Peyer's patch (tissue), 4 donors: ENCODE results near the gene MICU2. TPM values are rescaled to one million over a fixed set of nuclear protein-coding genes. Genes with fewer than 3 reads are reported as not detected.
"Not testable (repeated sequence)": the region's sequence is repeated elsewhere in the genome, so short reads cannot be mapped to it uniquely, and the experiment has no call there.

Source experiments
- DNase-seq, 3 donors: peaks; one replicate each; pipeline ENCODE4 v3.0.0-alpha.2; 2017 to 2019
- H3K27ac ChIP-seq, 4 donors: fragments of 200-600 bp; sonication (generic); one replicate each; pipeline ENCODE4 v1.5.1; 2016 to 2019
- H3K27me3 ChIP-seq, 2 donors: fragments of 200-600 bp; sonication (generic); one replicate each; pipeline ENCODE4 v1.5.1; 2019
- H3K36me3 ChIP-seq, 3 donors: fragments of 200-600 bp; sonication (generic); one replicate each; pipeline ENCODE4 v1.5.1; 2016 to 2019
- H3K4me1 ChIP-seq, 4 donors: fragments of 200-600 bp; sonication (generic); one replicate each; pipeline ENCODE4 v1.5.1; 2016 to 2019
- H3K4me3 ChIP-seq, 4 donors: fragments of 200-600 bp; sonication (generic); 1 replicate in 3 of 4; 2 replicates in 1 of 4; pipeline ENCODE4 v1.5.1; 2016 to 2019; ENCODE audit warnings: mild to moderate bottlenecking in 1 of 4
- H3K9me3 ChIP-seq, 4 donors: fragments of 200-600 bp; sonication (generic); one replicate each; pipeline ENCODE4 v1.5.1; 2016 to 2019; ENCODE audit warnings: mild to moderate bottlenecking in 1 of 4
- CTCF ChIP-seq, 6 experiments: fragments of 450-650 bp in 4 of 6; fragments of 200-600 bp in 2 of 6; sonication (generic) in 1 of 6; IDR thresholded peaks; one replicate each; pipeline ENCODE4 v1.5.1; 2017 to 2019; ENCODE audit warnings: antibody characterized with exemption in 6 of 6, mild to moderate bottlenecking in 3 of 6, moderate library complexity in 1 of 6
- POLR2A ChIP-seq, 2 donors: fragments of 450-650 bp; IDR thresholded peaks; one replicate each; pipeline ENCODE4 v1.5.1; 2017; ENCODE audit warnings: antibody characterized with exemption in 2 of 2, mild to moderate bottlenecking in 2 of 2, moderate library complexity in 2 of 2
- total RNA-seq, 4 donors: library from RNA; depleted of rRNA; stranded (reverse); fragments of >200 nt; gene quantifications; one replicate each; pipeline ENCODE4 v1.1.0, GENCODE V29; 2016

MICU2 gene
- total RNA-seq, 4 donors from 2014 or later, result 78.9 to 101 (median 87.4) TPM

- Histone ChIP-seq H3K9me3 (no peaks in the 10 kb centered on the region), H3K4me1 (peaks cover 0 to 8% (median 0%) of the 10 kb centered on the region in 4 donors), H3K36me3 (no peaks in the 10 kb centered on the region), H3K27me3 (no peaks in the 10 kb centered on the region), H3K27ac (no peak overlapping the region), H3K4me3 (no peak overlapping the region)
- no peak for TF ChIP-seq CTCF (IDR thresholded peaks at IDR 0.05)
- DNase-seq, result no peak
Observed at GRCh38 chr13:21594715-21595545, 9.0 kb downstream of the MICU2 start.

- H3K27ac ChIP-seq, H3K4me1 ChIP-seq, DNase-seq, H3K36me3 ChIP-seq, H3K9me3 ChIP-seq, H3K27me3 ChIP-seq, H3K4me3 ChIP-seq: not testable (repeated sequence)
Observed at GRCh38 chr13:21590665-21591456, 13.1 kb downstream of the MICU2 start.

GRCh38 chr13:21590231-21590630 lies 13.7 kb downstream of the MICU2 start:
- H3K4me3 ChIP-seq, result no peak overlapping the region
- H3K36me3 ChIP-seq, result no peaks in the 10 kb centered on the region
- no peaks in the 10 kb centered on the region for H3K9me3 ChIP-seq
- H3K27me3 ChIP-seq, result no peaks in the 10 kb centered on the region
- no peak for DNase-seq
- H3K27ac ChIP-seq, result no peak overlapping the region
- peaks cover 0 to 4% (median 0%) of the 10 kb centered on the region in 4 donors for H3K4me1 ChIP-seq
- TF ChIP-seq CTCF (IDR thresholded peaks at IDR 0.05) (no peak), POLR2A (IDR thresholded peaks at IDR 0.05) (no peak)

- not testable (repeated sequence) for H3K4me1 ChIP-seq, H3K27me3 ChIP-seq, H3K9me3 ChIP-seq, H3K36me3 ChIP-seq, H3K27ac ChIP-seq, H3K4me3 ChIP-seq, DNase-seq
Observed at GRCh38 chr13:21589510-21589909, 14.5 kb downstream of the MICU2 start.

- not testable (repeated sequence) for DNase-seq, H3K4me3 ChIP-seq, H3K9me3 ChIP-seq, H3K27me3 ChIP-seq, H3K27ac ChIP-seq, H3K4me1 ChIP-seq, H3K36me3 ChIP-seq
Observed at GRCh38 chr13:21588411-21588810, 15.6 kb downstream of the MICU2 start.

GRCh38 chr13:21584973-21585592 lies 18.9 kb downstream of the MICU2 start:
- no peak overlapping the region for H3K4me3 ChIP-seq
- TF ChIP-seq CTCF (IDR thresholded peaks at IDR 0.05) (no peak), POLR2A (IDR thresholded peaks at IDR 0.05) (no peak)
- DNase-seq, result no peak
- H3K27ac ChIP-seq, result no peak overlapping the region
- no peaks in the 10 kb centered on the region for H3K36me3 ChIP-seq
- H3K27me3 ChIP-seq, result no peaks in the 10 kb centered on the region
- H3K4me1 ChIP-seq, result peaks cover 0 to 3% (median 0%) of the 10 kb centered on the region in 4 donors
- peaks cover 0 to 10% (median 0%) of the 10 kb centered on the region in 4 donors for H3K9me3 ChIP-seq

- TF ChIP-seq POLR2A (IDR thresholded peaks at IDR 0.05) (no peak), CTCF (IDR thresholded peaks at IDR 0.05) (no peak)
Observed at GRCh38 chr13:21583478-21583877, 20.5 kb downstream of the MICU2 start.

More at GRCh38 chr13:21583478-21583877, 20.5 kb downstream of the MICU2 start:
- no peaks in the 10 kb centered on the region for H3K36me3 ChIP-seq
- H3K27me3 ChIP-seq, result no peaks in the 10 kb centered on the region
- H3K4me3 ChIP-seq, result no peak overlapping the region
- peaks cover 0 to 10% (median 0%) of the 10 kb centered on the region in 4 donors for H3K9me3 ChIP-seq
- H3K27ac ChIP-seq, result no peak overlapping the region
- peaks cover 0 to 3% (median 0%) of the 10 kb centered on the region in 4 donors for H3K4me1 ChIP-seq
- DNase-seq, result no peak
